Measurements from ENCODE around the gene GBP2.
"Not testable (repeated sequence)": the region's sequence is repeated elsewhere in the genome, so short reads cannot be mapped to it uniquely, and the experiment has no call there.

Gene GBP2

DNA sequence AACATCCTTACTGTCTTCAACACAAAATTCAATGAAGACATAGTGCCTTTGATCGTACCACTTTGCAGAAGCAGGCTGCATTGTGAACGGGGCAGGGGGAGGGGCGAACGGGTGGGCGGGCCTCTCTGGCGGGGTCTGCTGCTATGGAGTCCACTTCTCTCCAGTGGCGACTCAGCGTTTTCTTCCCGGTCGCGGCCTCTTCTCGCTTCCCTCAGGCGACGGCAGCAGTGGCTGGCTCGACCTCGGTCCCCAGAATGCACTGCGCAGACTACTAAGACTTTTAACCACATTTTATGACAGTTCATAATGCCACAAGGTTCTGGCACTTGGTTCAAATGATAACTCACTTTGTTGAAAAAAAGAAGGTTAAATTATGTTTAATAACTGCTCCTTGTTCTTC, 21.2 kb downstream of the GBP2 start:
- TF ChIP-seq ZNF274 (IDR thresholded peaks at IDR 0.05; ENCODE audit: low read depth, low read length): no peak
- H3K4me3 ChIP-seq (ENCODE audit: low read length): no peak overlapping the region

DNA sequence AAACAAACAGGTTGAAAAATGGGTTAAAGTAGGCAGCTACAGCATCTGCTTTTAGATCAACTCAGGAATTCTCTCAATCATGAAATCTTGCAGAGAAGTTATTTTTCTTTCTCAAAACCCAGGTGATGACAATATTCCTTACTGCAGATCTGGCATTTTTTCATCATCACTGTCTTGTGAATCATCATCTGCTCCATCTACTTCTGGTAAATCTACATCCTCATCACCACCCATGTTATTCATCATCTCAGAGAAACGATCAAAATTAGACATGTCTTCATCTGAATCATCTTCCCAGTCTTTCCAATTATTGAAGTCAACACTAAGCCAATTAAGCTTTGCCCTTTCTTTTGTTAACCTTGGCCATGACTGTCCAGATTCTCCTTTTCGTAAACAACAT, 21.8 kb downstream of the GBP2 start:
- no peak for TF ChIP-seq ZNF274 (IDR thresholded peaks at IDR 0.05; ENCODE audit: low read depth, low read length)
- no peak overlapping the region for H3K4me3 ChIP-seq (ENCODE audit: low read length)

DNA sequence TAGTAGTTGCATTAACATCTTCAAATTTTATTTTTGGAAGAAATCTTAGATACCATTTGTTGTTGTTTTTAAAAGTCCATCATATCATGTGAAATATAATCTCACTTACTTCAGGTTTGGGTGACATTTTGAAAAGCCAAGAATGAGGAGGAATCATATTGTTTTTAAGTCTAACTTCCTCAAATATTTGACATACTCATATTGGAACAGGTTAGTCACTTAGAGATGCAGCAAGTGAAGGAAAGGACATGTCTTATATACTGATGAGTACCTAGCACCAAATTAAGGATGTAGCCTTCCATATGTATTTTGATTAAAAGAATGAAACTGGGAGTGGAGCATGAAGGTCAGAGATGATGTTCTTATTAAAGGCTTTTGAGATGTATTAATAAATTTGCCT, 23.9 kb downstream of the GBP2 start:
- H3K4me3 ChIP-seq (ENCODE audit: low read length): no peak overlapping the region
- no peak for TF ChIP-seq ZNF274 (IDR thresholded peaks at IDR 0.05; ENCODE audit: low read depth, low read length)

DNA sequence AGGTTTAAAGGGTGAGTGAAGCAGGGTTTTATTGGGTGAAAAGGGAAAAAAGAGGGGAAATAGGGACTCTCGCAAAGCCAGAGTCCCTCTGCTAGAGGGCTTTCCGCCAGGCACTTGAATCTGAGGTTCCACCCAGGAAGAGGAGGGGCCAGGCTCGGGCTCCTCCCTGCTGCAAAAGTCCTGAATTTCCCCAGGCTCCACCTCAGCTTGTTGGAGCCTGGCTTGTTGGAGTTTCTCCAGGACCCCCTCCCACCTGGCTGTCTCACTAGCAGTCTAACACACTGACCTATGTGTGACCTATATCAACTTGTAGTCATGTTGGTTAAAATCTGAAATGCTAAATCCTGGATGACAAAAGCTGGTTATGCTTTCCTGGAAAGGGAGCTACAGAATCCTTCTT, 25.5 kb downstream of the GBP2 start:
- H3K4me3 ChIP-seq (ENCODE audit: low read length): no peak overlapping the region
- TF ChIP-seq ZNF274 (IDR thresholded peaks at IDR 0.05; ENCODE audit: low read depth, low read length): no peak

DNA sequence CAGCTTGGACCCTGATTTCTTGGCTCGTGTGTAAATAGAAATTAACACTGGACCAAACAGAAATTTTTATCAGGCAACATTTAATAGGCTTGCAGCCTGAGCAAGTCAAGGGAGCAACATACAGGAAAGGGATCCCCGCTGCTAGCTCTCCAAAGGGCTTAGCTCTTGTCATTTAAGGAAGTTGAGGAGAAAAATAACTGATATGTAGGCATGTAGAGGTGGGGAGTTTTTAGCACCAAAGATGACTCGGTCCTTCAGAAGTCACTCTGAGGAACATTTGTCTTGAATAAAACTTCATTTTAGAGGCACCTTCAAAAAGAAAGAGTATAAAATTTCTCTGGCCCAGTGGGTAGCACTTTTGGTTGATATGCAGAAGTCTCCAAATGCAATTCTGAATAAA, 27.1 kb downstream of the GBP2 start:
- H3K4me3 ChIP-seq (ENCODE audit: low read length): no peak overlapping the region
- no peak for TF ChIP-seq ZNF274 (IDR thresholded peaks at IDR 0.05; ENCODE audit: low read depth, low read length)

DNA sequence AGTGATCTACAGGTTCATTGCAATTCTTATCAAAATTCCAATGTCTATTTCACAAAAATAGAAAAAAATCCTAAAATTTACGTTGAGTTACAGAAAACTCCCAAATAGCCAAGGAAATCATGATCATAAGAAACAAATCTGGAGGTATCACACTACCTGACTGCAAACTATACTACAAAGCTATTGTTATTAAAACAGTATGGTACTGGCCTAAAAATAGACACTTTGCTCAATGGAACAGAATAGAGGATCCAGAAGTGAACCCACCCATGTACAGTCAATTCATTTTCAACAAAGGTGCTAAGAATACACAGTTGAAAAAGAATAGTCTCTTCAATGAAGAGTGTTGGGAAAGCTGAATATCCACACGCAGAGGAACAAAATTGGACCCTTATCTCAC, 30.2 kb downstream of the GBP2 start:
- no peak for TF ChIP-seq ZNF274 (IDR thresholded peaks at IDR 0.05; ENCODE audit: low read depth, low read length)

DNA sequence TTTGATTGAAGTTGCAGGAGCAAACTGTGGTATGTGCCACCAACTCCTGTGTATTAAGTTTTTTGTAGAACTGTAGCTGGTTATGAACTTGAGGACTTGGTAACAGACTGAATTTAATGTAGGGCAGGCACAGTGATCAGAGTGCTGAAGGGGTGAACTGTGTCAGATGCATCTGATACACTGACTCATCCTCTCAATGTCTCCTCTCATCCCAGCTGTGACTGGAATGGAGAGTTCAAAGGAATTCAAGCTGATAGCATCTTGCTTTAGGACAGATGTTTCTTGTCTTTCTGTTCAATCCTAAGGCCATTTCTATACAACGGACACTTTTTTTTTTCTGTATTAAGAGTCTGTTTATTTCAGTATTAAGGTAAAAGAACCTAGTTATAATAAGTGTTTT, 36.0 kb downstream of the GBP2 start:
- no peak for TF ChIP-seq ZNF274 (IDR thresholded peaks at IDR 0.05; ENCODE audit: low read depth, low read length)
- no peak overlapping the region for H3K4me3 ChIP-seq (ENCODE audit: low read length)

More for the DNA sequence above, 30.2 kb downstream of the GBP2 start:
- no peak overlapping the region for H3K4me3 ChIP-seq (ENCODE audit: low read length)

DNA sequence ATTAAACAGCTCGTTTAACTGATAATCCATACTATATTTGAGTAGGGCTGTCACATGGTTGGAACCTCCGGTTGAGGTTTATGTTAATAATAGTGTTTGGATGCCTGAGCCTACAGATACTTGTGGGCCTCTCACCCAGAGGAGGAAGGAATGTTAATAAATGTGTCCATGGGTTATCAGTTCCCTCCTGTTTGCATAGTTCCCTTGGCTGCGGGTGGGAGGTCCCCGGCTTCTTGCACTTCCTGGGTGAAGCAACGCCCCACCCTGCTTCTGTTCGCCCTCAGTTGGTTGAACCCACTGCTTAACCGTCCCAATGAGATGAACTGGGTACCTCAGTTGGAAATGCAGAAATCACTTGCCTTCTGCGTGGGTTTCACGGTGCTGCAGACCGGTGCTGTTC, 37.3 kb downstream of the GBP2 start:
- H3K4me3 ChIP-seq (ENCODE audit: low read length): no peak overlapping the region
- TF ChIP-seq ZNF274 (IDR thresholded peaks at IDR 0.05; ENCODE audit: low read depth, low read length): no peak

DNA sequence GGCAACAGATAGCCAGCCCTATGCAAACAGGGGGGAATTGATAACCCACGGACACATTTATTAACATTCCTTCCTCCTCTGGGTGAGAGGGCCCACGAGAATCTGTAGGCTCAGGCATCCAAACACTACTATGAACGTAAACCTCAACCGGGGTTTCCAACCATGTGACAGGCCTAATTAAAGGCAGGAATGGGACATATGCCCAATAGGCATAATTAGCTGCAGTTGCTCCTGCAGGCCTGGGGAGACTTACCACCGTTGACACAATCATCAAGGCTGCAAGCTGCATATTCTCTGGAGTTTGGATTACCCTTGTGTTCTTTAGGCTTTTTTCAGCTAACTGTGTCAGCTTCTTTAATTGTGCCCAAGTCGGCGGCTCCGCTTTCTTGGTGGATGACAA, 38.7 kb downstream of the GBP2 start:
- H3K4me3 ChIP-seq (ENCODE audit: low read length): no peak overlapping the region
- TF ChIP-seq ZNF274 (IDR thresholded peaks at IDR 0.05; ENCODE audit: low read depth, low read length): no peak

DNA sequence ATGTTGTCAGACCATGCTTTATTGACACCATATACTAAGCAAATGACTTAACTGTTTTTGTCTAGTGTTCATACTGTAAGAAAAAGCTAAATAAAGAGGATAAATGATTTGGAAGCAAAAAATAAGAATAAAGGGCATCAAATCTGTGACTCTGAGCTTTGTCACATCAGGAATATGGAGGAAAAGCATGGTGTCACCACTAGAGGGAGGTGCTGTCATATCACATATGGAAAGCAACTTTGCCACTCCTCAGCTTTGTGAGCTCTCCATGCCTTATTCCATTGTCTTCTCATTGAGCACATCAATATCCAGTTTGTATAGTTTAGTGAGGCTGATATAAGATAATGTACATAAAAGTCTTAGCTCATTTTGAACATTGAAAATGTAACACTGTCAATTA, 40.1 kb downstream of the GBP2 start:
- no peak for TF ChIP-seq ZNF274 (IDR thresholded peaks at IDR 0.05; ENCODE audit: low read depth, low read length)

DNA sequence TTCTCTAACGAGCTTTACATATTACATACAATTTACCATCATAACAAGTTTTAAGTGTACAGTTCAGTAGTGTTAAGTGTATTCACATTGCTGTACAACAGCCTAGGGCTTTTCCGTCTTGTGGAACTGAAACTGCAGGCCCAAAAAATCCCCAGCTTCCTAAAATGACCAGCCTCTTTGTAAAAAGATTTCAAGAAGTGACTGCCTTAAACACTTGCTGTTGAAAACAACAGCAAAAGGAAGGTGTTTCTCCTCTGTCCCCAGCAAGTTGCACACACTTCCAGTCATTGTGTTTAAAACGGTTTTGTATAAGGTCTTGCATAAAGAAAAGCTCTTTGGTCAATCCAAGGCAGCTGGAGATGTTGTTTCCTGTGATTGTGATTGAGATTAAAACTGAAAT, 44.9 kb downstream of the GBP2 start:
- no peak overlapping the region for H3K4me3 ChIP-seq (ENCODE audit: low read length)
- TF ChIP-seq ZNF274 (IDR thresholded peaks at IDR 0.05; ENCODE audit: low read depth, low read length): no peak

More for the DNA sequence above, 40.1 kb downstream of the GBP2 start:
- H3K4me3 ChIP-seq (ENCODE audit: low read length): no peak overlapping the region

DNA sequence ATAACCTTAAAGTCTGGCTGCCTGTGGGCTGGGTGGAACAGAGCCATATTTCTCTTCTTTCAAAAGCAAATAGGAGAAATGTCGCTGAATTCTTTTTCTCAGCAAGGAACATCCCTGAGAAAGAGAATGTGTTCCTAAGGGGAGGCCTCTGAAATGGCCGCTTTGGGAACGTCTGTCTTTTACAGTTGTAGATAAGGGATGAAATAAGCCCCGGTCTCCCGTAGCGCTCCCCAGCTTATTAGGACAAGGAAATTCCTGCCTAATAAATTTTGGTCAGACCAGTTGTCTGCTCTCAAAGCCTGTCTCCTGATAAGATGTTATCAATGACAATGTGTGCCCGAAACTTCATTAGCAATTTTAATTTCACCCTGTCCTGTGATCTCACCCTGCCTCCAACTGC, 45.8 kb downstream of the GBP2 start:
- H3K4me3 ChIP-seq (ENCODE audit: low read length): not testable (repeated sequence)

DNA sequence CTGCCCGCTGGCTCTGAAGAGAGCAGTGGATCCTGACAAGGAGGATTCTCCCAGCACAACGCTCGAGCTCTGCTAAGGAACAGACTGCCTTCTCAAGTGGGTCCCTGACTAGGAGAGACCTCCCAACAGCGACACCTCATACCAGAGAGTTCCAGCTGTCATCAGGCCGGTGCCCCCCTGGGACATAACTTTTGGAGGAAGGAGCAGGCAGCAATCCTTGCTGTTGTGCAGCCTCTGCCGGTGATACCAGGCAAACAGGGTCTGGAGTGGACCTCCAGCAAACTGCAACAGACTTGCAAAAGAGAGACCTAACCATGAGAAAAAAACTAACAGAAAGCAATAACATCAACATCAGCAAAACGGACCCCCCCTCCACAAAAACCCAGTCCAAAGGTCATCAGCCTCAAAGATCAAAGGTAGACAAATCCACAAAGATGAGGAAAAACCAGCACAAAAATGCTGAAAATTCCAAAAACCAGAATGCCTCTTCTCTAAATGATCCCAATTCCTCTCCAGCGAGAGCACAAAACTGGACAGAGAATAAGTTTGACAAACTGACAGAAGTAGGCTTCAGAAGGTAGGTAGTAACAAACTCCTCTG, 53.3 kb downstream of the GBP2 start:
- H3K4me3 ChIP-seq (ENCODE audit: low read length): not testable (repeated sequence)

DNA sequence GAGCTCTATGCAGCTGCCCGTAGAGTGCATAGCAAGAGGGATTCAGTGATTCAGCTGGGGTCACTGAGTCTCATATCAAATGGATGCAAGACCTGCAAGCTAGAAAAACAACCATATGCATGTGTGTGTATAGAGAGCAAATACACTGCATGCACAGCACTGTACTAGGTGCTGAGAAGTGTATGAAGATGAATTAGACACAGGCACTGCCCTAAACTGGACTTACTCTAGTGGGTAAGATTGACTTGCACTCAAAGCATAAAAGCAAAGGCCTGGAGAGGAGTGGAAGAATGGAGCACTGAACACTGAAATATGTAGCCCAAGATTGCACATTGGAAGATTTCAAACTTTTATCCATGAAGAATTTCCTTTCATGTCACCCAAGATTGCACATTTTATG, 55.4 kb downstream of the GBP2 start:
- no peak overlapping the region for H3K4me3 ChIP-seq (ENCODE audit: low read length)
- TF ChIP-seq ZNF274 (IDR thresholded peaks at IDR 0.05; ENCODE audit: low read depth, low read length): no peak

DNA sequence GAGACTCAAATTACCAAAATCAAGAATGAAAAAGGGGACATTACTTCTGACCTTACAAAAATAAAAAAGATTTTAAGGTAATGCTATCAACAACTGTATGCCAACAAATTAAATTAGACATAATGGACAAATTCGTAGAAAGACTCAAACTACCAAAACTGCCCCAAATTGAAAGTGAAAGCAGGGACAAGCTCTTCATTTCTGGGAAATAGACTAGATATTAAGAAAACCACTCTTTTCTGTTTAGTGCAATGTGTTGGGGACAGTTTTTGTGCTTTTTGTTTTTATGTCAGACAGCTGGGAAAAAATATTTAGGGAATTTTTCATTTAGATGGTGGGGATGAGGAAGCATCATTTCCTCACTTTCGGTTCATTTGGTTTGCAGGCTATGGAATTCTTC, 56.0 kb downstream of the GBP2 start:
- H3K4me3 ChIP-seq (ENCODE audit: low read length): no peak overlapping the region
- TF ChIP-seq ZNF274 (IDR thresholded peaks at IDR 0.05; ENCODE audit: low read depth, low read length): no peak

DNA sequence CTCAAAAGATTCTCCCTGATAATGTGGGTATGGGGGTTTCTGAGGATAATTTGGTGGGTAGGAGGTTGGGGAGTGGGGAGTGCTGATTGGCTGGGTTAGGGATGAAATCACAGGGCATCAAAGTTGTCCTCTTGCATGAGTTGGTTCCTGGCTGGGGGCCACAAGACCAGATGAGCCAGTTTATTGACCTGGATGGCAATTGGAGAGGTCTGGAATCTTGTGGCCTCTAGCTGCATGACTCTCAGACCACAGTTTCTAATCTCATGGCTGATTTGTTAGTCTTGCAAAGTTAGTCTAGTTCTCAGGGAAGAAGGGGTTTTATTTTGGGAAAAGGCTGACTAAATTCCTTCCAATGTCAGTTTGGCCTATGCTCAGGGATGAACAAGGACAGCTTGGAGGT, 57.6 kb downstream of the GBP2 start:
- TF ChIP-seq ZNF274 (IDR thresholded peaks at IDR 0.05; ENCODE audit: low read depth, low read length): no peak
- H3K4me3 ChIP-seq (ENCODE audit: low read length): no peak overlapping the region
